Pancreas (tissue), 10 donors: ENCODE measurements around the gene ATG2B. TPM values are rescaled to one million over a fixed set of nuclear protein-coding genes. Genes with fewer than 3 reads are reported as not detected.

Source experiments
- ATAC-seq, 4 donors: fragments of 200-7000 bp; cut with Tn5 transposase; one replicate each; pipeline versions ENCODE4 v1.8.0 to v1.9.1; 2020; ENCODE audit warnings: mild to moderate bottlenecking in 4 of 4, moderate library complexity in 4 of 4
- DNase-seq, 6 donors: peaks; one replicate each; pipeline ENCODE4 v3.0.0-alpha.2; 2020
- FAIRE-seq: peaks from 2 replicates; lab custom pipeline; 2012; peaks lifted over from hg19 to GRCh38; lab: Jason Lieb, UNC
- H3K27ac ChIP-seq, 4 donors: fragments of 200-600 bp; sonication (generic); 1 replicate in 3 of 4; 2 replicates in 1 of 4; pipeline versions ENCODE4 v1.5.0 to v1.8.0; 2020
- H3K27me3 ChIP-seq, 4 donors: fragments of 200-600 bp; one replicate each; pipeline ENCODE4 v1.8.0; 2021
- H3K36me3 ChIP-seq, 3 donors: fragments of 200-600 bp; sonication (generic) in 1 of 3; one replicate each; pipeline versions ENCODE4 v1.5.0 to v1.8.0; 2020 to 2021
- H3K4me1 ChIP-seq, 3 donors: fragments of 200-600 bp; one replicate each; pipeline ENCODE4 v1.8.0; 2021
- H3K4me3 ChIP-seq, 4 donors: fragments of 200-600 bp; sonication (generic) in 2 of 4; one replicate each; pipeline versions ENCODE4 v1.5.0 to v1.8.0; 2020 to 2021
- H3K9me3 ChIP-seq, 4 donors: fragments of 200-600 bp; one replicate each; pipeline ENCODE4 v1.8.0; 2021
- WGBS, 2 donors: extraction: QIAGEN DNeasy Blood & Tissue Kit; methylation state at CpG; one replicate each; pipeline ENCODE4 v1.1.7; 2013; 5-methylcytosine and 5-hydroxymethylcytosine counted together
- intact Hi-C, 3 donors: fragments of 100-400 bp; cut with DNase I; formaldehyde crosslinking; loops; one replicate each; pipeline versions ENCODE4 v1.11.1 to v1.14.2; 2022
- polyA plus RNA-seq, 2 donors: library from polyadenylated mRNA; stranded (reverse); fragments of 200-250 nt; gene quantifications; one replicate each; pipeline ENCODE4 v1.2.3, GENCODE V29; 2013
- total RNA-seq, 6 donors: library from RNA; stranded (reverse); fragmentation: NEBNext Ultra II Directional in 4 of 6; extraction: Animal tissue kit (Norgen Biotek cat#: 25700) in 4 of 6; gene quantifications; one replicate each; pipeline versions ENCODE4 v1.2.1 to v1.2.4, GENCODE V29; 2021 to 2023
- TF ChIP-seq, protein P1 (sequence below), 4 donors: fragments of 200-600 bp; sonication (generic) in 3 of 4; IDR thresholded peaks; one replicate each; pipeline versions ENCODE4 v1.5.0 to v1.8.0; 2021; ENCODE audit warnings: antibody characterized with exemption in 4 of 4
- donor health status: healthy with polysubstance abuse.
- donor health status: DM: no; HTN: no; CAD: no; lungs with moderate emphysema.
- donor health status: DM: no; HTN: no; CAD: no.
- donor health status: control.
- donor health status: control.
- donor health status: Bipolar disorder and iron deficiency.
- donor health status: DM: yes; HTN: yes; CAD: no.
- donor health status: DM: no; HTN: no; CAD: no.
- donor health status: DM: no; HTN: no; CAD: no.
- donor health status: DM: yes; HTN: yes; CAD: no.

ATG2B gene
- total and polyA plus RNA-seq, 8 donors: 7.4 to 23.4 (median 19.7) TPM

DNA sequence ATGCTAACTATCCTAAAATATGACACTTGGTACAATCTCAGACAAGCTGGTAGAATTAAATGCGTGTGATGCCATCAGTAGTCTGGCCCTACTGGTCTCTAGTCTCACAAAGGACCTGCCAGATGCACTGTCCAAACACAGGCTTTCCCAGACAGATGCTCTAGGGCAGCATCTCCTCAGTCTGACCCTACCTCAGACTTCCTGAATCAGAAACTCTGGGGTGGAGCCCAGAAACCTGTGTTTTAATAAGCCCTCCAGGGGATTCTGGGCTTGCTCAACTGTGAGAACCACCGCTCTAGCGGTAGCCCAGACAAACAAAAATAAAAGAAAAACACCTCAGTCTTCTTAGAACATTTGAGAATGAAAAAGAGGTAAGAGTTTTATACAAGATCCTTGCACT, 59.2 kb downstream of the ATG2B start:
- no peak for ATAC-seq
- Histone ChIP-seq H3K36me3 (peaks cover 0 to 68% (median 18%) of the 10 kb centered on the region in 3 donors), H3K4me3 (no peak overlapping the region), H3K4me1 (no peaks in the 10 kb centered on the region), H3K27me3 (no peaks in the 10 kb centered on the region), H3K9me3 (no peaks in the 10 kb centered on the region), H3K27ac (no peak overlapping the region)
- intact Hi-C loops: loop anchor here in 2 of 3 donors (10.0 kb wide), 2 partner anchors 111 to 121 kb away; no protein-coding TSS in a partner anchor
- TF ChIP-seq, protein P1, sequence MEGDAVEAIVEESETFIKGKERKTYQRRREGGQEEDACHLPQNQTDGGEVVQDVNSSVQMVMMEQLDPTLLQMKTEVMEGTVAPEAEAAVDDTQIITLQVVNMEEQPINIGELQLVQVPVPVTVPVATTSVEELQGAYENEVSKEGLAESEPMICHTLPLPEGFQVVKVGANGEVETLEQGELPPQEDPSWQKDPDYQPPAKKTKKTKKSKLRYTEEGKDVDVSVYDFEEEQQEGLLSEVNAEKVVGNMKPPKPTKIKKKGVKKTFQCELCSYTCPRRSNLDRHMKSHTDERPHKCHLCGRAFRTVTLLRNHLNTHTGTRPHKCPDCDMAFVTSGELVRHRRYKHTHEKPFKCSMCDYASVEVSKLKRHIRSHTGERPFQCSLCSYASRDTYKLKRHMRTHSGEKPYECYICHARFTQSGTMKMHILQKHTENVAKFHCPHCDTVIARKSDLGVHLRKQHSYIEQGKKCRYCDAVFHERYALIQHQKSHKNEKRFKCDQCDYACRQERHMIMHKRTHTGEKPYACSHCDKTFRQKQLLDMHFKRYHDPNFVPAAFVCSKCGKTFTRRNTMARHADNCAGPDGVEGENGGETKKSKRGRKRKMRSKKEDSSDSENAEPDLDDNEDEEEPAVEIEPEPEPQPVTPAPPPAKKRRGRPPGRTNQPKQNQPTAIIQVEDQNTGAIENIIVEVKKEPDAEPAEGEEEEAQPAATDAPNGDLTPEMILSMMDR (IDR thresholded peaks at IDR 0.05): no peak
- DNase-seq: no peak
- 94 to 95% methylated on average over 3 of the region's 3 CpGs for WGBS, 2 donors
- FAIRE-seq: no peak

DNA sequence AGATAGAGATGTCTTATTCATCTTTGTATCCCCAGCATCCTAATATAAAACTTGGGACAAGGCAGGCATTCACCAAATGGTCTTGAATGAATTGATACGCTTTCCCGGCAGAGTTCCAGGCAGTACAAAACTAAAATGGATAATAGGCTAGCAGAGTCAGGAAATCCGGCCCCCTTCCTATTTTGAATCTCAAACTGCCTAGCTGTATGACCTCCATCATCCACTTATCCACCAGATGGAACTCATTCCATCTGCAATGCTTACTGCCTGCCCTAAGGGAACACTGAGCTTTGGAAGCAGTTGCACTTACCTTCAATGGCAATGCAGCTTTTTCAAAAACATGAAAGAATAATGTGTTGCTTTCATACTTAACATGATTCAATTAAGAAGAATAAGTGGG, 63.7 kb downstream of the ATG2B start:
- no peaks in the 10 kb centered on the region for H3K27me3 ChIP-seq
- DNase-seq (no peak), FAIRE-seq (no peak), ATAC-seq (no peak)
- no peak overlapping the region for H3K27ac ChIP-seq
- H3K4me3 ChIP-seq: no peak overlapping the region
- WGBS, 2 donors: 57 to 90% methylated on average over 3 of the region's 3 CpGs
- TF ChIP-seq, protein P1 (IDR thresholded peaks at IDR 0.05): no peak
- H3K36me3 ChIP-seq: peaks cover 0 to 50% (median 14%) of the 10 kb centered on the region in 3 donors
- intact Hi-C loops: no loop called here
- no peaks in the 10 kb centered on the region for H3K4me1 ChIP-seq
- no peaks in the 10 kb centered on the region for H3K9me3 ChIP-seq

DNA sequence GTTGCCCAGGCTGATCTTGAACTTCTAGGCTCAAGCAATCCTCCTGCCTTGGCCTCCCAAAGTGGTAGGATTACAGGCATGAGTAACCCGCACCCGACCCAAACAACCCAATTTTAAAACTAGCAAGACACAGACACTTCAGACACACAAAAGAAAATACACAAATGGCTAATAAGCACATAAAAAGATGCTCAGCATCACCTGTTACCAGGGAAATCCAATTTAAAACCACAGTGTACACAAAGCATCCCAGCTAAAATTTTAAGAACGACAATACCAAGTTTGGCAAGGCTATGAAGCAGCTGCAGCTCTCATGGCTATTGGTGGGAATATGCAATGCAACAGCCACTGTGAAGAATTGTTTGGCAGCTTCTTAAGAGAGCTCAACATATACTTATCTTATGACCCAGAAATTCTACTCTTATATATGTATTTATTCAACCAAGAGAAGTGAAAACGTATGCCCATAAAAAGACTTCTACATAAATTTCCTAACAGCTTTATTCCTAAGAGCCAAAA, 65.1 kb downstream of the ATG2B start:
- TF ChIP-seq, protein P1 (IDR thresholded peaks at IDR 0.05): no peak
- no peaks in the 10 kb centered on the region for H3K9me3 ChIP-seq
- no peaks in the 10 kb centered on the region for H3K27me3 ChIP-seq
- H3K4me1 ChIP-seq: no peaks in the 10 kb centered on the region
- intact Hi-C loops: no loop called here
- DNase-seq: no peak
- peaks cover 0 to 43% (median 10%) of the 10 kb centered on the region in 3 donors for H3K36me3 ChIP-seq
- H3K4me3 ChIP-seq: no peak overlapping the region
- FAIRE-seq: no peak
- WGBS, 2 donors: 90 to 93% methylated on average over 4 of the region's 4 CpGs
- ATAC-seq: no peak
- no peak overlapping the region for H3K27ac ChIP-seq

DNA sequence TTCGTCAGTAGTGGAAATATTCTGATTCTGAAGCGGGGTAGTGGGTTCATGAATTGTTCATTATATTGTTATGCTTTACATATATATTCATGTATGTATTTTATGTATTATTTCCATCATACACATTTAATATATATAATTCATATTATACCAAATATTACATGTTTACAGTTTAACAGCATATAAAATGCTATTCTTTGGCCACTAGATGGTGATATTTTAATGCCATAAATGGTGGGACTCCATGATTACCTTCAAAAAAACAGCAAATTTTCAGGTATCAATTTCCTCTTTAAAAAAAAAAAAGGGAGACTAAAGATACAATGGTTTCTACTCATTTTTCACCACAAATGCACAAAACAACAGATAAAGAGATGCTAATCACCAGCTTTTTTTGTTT, 66.1 kb downstream of the ATG2B start:
- Histone ChIP-seq H3K27me3 (no peaks in the 10 kb centered on the region), H3K9me3 (no peaks in the 10 kb centered on the region), H3K4me1 (no peaks in the 10 kb centered on the region), H3K4me3 (no peak overlapping the region), H3K36me3 (peaks cover 0 to 42% (median 6%) of the 10 kb centered on the region in 3 donors), H3K27ac (no peak overlapping the region)
- DNase-seq: no peak
- intact Hi-C loops: no loop called here
- peak; percentile 97 for FAIRE-seq
- WGBS, 2 donors: 93 to 99% methylated on average over 2 of the region's 2 CpGs
- TF ChIP-seq, protein P1 (IDR thresholded peaks at IDR 0.05): peak; percentile 12 to 43 (median 22)
- ATAC-seq: peak in 3 of 4 donors; percentile 63 to 78 (median 75)

DNA sequence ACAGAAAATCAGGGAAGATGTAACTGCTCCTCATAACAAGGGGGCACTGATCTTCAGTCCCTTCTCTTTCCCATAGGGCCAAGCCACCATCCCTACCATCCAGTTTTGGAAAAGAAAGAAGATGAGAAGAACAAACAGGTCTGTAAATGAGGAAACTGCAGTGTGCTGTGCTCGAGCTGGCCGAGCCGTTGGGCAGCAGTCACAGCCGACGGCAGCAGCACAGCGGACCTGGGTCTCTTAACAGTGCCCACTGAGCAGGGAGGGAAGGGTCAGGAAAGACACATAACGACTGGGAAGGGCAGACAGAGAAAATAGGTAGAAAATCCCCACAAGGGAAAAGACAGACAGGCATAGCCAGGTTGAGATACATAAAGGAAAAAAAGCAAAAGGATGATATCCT, 68.9 kb downstream of the ATG2B start:
- H3K36me3 ChIP-seq: peaks cover 0 to 54% (median 9%) of the 10 kb centered on the region in 3 donors
- H3K27ac ChIP-seq: no peak overlapping the region
- no peak for DNase-seq
- FAIRE-seq: no peak
- ATAC-seq: no peak
- TF ChIP-seq, protein P1 (IDR thresholded peaks at IDR 0.05): no peak
- no peaks in the 10 kb centered on the region for H3K27me3 ChIP-seq
- 86 to 92% methylated on average over 7 of the region's 7 CpGs for WGBS, 2 donors
- no peaks in the 10 kb centered on the region for H3K4me1 ChIP-seq
- no peak overlapping the region for H3K4me3 ChIP-seq
- intact Hi-C loops: no loop called here
- no peaks in the 10 kb centered on the region for H3K9me3 ChIP-seq
